Progenitor cell of endocrine pancreas (in vitro differentiated cells): ENCODE results near the gene TNNI3K. TPM values are rescaled to one million over a fixed set of nuclear protein-coding genes. Genes with fewer than 3 reads are reported as not detected.

ENCODE experiments used
- DNase-seq: peaks from one replicate; pipeline ENCODE4 v3.0.0; 2021; ENCODE audit warnings: low spot score; ENCODE audit not compliant: unreplicated experiment
- H3K27ac Mint-ChIP-seq: 2 replicates; pipeline ENCODE4 v1.8.0; 2021; ENCODE audit warnings: mild to moderate bottlenecking, moderate library complexity, mixed read lengths
- H3K27me3 Mint-ChIP-seq: 2 replicates; pipeline ENCODE4 v1.8.0; 2021; ENCODE audit warnings: mixed read lengths
- H3K36me3 Mint-ChIP-seq: 2 replicates; pipeline ENCODE4 v1.8.0; 2022; ENCODE audit warnings: mixed read lengths; ENCODE audit not compliant: insufficient read depth
- H3K4me1 Mint-ChIP-seq: 2 replicates; pipeline ENCODE4 v1.8.0; 2021; ENCODE audit warnings: low read depth, mixed read lengths
- H3K4me3 Mint-ChIP-seq: 2 replicates; pipeline ENCODE4 v1.8.0; 2021; ENCODE audit warnings: low read depth, mild to moderate bottlenecking, moderate library complexity, mixed read lengths
- H3K9me3 Mint-ChIP-seq: 2 replicates; pipeline ENCODE4 v1.8.0; 2021; ENCODE audit warnings: low read depth, mixed read lengths
- total RNA-seq: library from RNA; stranded (reverse); gene quantifications from 2 replicates; pipeline ENCODE4 v1.2.1, GENCODE V29; 2021
- TF ChIP-seq, protein P1 (sequence below): fragments of 200-600 bp; sonication (generic); IDR thresholded peaks from one replicate; pipeline ENCODE4 v1.5.0; 2021; ENCODE audit warnings: antibody characterized with exemption, mild to moderate bottlenecking; ENCODE audit not compliant: unreplicated experiment

The TNNI3K gene
- total RNA-seq, 1 donor from 2014 or later: not detected

DNA sequence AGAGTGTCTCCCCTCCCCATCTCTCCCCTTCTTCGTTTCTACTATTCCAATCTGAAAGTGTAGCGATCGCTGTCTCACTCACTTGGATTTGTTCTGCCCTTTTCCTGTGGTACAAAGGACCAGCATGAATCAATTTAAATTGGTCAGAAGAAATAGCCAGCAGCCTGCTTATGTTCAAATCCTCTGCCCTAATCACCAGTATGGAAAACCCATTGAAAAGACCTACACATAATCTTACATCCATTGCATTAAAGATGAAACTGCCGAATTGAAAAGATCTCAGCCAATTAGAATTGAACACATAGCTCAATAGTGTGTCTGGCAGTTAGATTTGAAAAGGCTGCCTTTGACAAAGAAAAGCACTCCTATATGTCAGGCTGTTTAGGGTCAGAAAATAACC lies 122.6 kb downstream of the TNNI3K start:
- DNase-seq: no peak
- Mint-ChIP-seq H3K27ac (no peak overlapping the region), H3K27me3 (no peaks in the 10 kb centered on the region), H3K4me1 (peaks cover 22% of the 10 kb centered on the region), H3K4me3 (no peak overlapping the region), H3K9me3 (no peaks in the 10 kb centered on the region), H3K36me3 (peaks cover 1% of the 10 kb centered on the region)
- TF ChIP-seq, protein P1, sequence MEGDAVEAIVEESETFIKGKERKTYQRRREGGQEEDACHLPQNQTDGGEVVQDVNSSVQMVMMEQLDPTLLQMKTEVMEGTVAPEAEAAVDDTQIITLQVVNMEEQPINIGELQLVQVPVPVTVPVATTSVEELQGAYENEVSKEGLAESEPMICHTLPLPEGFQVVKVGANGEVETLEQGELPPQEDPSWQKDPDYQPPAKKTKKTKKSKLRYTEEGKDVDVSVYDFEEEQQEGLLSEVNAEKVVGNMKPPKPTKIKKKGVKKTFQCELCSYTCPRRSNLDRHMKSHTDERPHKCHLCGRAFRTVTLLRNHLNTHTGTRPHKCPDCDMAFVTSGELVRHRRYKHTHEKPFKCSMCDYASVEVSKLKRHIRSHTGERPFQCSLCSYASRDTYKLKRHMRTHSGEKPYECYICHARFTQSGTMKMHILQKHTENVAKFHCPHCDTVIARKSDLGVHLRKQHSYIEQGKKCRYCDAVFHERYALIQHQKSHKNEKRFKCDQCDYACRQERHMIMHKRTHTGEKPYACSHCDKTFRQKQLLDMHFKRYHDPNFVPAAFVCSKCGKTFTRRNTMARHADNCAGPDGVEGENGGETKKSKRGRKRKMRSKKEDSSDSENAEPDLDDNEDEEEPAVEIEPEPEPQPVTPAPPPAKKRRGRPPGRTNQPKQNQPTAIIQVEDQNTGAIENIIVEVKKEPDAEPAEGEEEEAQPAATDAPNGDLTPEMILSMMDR: no peak

DNA sequence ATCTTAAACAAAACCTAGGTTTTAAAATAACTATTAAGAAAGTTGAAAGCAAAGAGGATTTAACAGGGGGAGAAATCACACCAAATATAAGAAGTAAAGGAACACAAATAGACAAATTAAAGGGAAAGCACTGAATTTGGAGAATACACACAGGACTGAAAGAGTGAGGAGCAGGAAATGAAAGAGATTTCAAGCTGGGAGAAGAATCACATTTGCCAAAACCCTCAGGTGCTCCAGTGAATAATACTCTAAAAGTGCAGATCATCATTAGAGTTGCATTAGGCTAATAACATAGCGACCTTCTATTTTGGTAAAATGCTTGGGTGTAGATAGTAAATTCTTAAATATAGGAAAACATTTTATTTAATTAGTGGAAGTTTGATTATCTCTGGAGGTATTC lies 127.5 kb downstream of the TNNI3K start:
- Mint-ChIP-seq H3K4me3 (no peak overlapping the region), H3K27ac (no peak overlapping the region), H3K36me3 (no peaks in the 10 kb centered on the region), H3K27me3 (no peaks in the 10 kb centered on the region), H3K9me3 (no peaks in the 10 kb centered on the region), H3K4me1 (peaks cover 4% of the 10 kb centered on the region)
- no peak for DNase-seq
- TF ChIP-seq, protein P1: no peak

DNA sequence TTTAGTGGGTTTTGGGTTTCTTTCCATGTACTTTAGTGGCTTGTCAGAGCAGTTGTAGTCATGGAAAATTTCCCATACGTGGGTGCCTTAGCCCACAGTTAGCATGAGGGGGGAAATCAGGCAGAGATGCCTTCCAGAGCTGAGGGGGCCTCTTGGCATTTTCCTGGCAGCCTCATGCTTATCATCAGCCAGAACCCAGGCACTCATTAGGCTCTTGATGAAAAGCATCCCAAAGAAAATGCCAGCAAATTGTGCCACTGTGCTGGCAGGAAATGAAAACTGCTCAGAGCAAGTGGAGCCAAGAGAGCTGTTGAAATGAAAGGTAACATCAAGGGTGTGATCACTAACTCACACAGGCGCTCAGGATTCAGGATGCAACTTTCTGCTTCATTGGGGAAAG lies 128.0 kb downstream of the TNNI3K start:
- no peaks in the 10 kb centered on the region for H3K36me3 Mint-ChIP-seq
- TF ChIP-seq, protein P1: no peak
- H3K4me1 Mint-ChIP-seq: peaks cover 2% of the 10 kb centered on the region
- no peak overlapping the region for H3K4me3 Mint-ChIP-seq
- H3K9me3 Mint-ChIP-seq: no peaks in the 10 kb centered on the region
- no peak overlapping the region for H3K27ac Mint-ChIP-seq
- H3K27me3 Mint-ChIP-seq: no peaks in the 10 kb centered on the region
- no peak for DNase-seq

DNA sequence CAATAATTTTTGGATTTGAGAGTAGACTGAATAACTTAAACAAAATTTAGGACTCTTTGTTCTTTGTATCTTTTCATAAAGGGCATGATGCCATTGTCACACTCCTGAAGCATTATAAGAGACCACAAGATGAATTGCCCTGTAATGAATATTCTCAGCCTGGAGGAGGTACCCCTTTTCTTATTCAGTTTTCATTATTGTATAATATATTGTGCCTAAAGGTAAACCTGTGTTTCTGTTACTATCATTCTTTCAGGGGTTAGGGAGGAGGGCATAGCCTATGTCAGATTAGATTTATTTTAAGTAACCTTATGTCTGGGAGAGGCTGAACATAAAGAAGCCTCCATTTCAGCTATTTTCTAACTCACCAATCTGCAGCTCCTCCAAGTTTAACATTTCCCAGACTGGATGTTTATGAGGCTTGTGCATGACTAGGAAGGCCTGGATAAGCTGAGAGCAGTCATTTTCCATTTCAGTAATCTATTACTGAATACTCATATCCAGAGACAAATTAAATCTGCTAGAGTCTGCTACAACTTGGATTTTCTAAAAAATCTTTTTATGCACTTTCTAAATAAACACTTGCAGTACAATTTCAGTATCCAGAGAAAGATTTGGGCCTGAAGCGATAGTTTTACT lies 132.1 kb downstream of the TNNI3K start:
- H3K27me3 Mint-ChIP-seq: no peaks in the 10 kb centered on the region
- no peak overlapping the region for H3K27ac Mint-ChIP-seq
- H3K4me1 Mint-ChIP-seq: peaks cover 2% of the 10 kb centered on the region
- no peak overlapping the region for H3K4me3 Mint-ChIP-seq
- TF ChIP-seq, protein P1: no peak
- H3K36me3 Mint-ChIP-seq: no peaks in the 10 kb centered on the region
- no peaks in the 10 kb centered on the region for H3K9me3 Mint-ChIP-seq
- DNase-seq: no peak

DNA sequence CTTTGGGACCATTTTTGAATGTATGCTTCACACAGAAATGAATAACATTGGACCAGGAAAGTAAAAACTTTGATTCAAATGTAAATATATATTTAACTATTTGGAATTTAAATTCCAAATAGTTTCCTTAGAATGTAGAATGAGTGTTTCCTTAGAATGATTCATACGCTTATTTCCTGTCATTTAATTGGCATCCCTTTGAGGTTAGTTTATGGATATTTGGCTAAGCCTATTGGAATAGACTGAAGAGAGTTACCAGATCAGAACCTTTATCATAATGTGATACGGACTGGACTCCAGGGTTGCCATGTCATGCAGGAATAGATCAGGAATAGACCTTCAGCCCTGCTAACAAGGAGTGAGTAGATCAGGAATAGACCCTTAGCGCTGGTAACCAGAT lies 133.1 kb downstream of the TNNI3K start:
- Mint-ChIP-seq H3K27ac (no peak overlapping the region), H3K27me3 (no peaks in the 10 kb centered on the region), H3K4me1 (no peaks in the 10 kb centered on the region), H3K36me3 (no peaks in the 10 kb centered on the region), H3K9me3 (no peaks in the 10 kb centered on the region), H3K4me3 (no peak overlapping the region)
- TF ChIP-seq, protein P1: no peak
- DNase-seq: no peak
